ENCODE results near the gene ATP4B.
A peak's percentile ranks its signal among the peaks of the same experiment; 100 is the strongest.

ATP4B gene

DNA sequence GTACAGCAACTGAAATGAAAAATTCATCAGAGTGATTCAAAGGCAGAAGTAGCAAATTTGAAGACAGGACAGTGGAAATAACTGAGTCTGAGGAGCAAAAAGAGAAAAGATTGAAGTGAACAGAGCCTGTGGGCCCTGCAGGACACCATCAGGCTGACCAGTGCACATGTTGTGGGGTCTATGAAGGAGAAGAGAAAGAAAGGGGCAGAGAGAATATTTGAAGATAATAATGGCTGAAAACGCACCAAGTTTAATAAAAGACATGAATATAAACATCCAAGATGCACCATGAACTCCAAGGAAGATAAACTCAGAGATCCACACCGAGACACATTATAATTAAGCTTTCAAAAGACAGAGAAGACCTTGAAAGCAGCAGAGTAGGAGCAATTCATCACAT, 15.4 kb downstream of the ATP4B start:
- no peak for DNase-seq (ENCODE audit: low read depth)

DNA sequence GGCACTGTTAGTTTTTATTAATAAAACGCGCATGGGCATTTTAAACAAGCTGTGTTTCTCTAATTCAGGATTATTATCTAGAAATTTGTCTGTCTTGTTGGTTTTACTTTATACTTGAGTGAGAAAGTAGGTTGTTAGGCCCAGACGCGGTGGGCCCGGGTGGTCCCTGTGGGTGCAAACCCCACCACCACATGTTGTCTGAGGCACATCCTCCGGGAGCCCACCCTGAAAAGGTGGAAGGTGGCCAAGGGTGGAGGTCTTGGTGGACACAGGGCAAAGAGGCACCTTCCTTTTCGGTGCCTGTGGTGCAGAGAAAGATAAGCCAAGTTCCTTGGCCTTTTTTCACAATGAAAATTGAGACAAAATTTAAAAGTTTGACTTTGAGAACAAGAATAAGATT, 16.6 kb downstream of the ATP4B start:
- no peak for DNase-seq (ENCODE audit: low read depth)

DNA sequence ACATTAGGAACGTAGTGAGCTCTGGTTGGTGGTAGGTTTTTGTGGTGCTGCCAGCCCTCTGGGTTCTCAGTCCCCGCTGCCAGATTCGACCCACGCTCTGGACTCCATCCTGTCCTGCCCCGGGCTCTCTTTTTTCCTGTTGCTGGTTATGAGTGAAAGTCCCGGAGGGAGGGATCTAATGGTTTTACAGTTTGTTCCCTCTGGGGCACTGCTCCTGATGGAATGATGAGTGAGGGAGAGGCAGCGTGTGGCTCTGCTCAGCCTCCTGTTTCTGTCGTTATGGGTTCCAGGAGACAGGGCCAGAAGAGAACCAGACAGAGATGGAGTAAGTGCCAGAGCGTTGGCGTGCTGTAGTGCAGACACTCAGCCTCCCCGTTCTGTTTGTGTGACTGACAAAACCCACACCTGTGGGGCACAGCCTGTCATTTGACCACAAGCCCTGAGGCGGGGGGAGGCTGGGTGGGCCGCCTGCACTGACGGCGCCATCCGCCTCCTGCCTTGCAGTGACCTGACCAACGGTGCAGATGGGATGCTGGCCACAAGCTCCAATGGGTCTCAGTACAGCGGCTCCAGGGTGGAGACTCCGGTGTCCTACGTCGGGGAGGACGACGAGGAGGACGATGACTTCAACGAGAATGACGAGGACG, 18.3 kb downstream of the ATP4B start:
- peak; percentile 46 for DNase-seq (ENCODE audit: low read depth)

DNA sequence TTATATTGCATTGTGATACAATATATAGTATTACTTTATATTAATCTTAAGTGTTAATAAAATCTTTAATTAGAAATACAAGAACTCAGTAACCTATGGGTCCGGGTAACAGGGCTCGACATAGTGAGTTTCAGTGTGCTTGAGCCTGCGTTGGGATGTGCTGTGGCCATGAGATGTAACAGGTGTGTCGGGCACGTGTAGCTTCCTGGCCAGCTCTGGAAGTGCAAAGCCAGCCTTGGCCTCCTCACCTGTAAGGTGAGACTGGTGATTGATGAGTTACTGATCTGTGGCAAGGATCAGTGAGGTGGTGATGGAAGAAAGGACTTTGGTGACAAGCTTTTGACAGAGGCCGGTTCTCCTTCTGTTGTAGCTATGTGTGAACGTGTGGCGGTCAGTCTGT, 19.2 kb downstream of the ATP4B start:
- DNase-seq (ENCODE audit: low read depth): no peak

DNA sequence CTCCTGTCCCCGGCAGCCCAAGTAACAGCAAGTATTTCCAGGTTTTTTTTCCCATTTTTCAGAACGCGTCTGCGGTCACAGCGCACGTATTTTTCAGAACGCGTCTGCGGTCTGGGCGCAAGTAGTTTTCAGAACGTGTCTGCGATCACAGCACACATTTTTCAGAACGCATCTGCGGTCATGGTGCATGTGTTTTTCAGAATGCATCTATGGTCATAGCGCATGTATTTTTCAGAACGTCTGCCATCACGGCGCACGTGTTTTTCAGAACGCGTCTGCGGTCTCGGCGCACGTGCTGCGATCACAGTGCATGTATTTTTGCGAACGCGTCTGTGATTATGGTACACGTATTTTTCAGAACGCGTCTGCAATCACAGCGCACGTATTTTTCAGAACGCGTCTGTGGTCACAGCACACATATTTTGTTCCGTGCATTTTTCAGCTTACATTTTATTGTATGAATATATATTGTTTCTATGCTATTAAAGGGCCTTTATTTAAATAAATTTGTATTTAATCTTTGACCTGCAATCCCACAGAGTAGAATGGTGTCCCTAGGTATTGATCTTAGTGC, 19.7 kb downstream of the ATP4B start:
- no peak for DNase-seq (ENCODE audit: low read depth)

DNA sequence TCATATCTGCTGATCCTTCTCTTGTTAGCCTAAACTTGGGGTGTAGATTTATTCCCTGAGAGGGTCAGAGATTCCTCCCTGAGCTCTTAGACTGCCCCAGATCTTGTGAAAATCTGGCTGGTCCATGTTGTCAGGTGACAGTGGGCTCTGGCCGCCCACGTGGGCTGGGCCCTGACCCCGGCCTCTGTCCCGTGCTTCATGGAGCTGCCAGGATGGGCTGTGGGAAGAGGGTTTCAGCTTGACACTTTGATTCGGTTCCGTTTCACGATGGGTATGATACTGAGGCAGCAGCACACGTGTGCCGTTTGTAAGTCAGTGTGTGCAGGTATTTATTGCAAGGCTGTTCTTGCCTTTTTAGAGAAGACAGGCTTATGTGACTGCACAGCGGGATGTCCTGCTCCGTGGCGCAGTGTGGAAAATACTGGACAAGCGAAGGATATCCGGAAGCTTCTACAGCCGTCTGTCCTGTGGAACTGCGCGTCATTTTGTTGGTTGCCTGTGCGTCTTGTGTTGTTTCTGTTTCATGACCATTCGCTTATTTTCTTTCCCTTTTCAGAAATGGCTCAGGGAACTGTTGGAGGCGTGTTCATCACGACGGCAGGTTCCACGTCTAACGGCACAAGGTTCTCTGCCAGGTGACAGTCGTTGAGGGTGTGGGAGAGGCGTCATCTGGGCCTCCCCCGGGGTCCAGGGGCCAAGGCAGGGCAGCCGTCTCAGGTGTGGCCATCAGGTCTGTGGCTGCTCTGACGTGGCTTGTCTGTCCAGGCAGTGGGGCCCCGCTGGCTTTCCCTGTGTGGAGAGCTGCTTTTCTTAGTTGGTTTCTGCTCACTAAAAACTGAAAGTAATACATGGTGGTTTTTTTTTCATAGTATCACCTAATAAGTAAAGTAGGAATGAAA, 20.5 kb downstream of the ATP4B start:
- DNase-seq (ENCODE audit: low read depth): no peak

DNA sequence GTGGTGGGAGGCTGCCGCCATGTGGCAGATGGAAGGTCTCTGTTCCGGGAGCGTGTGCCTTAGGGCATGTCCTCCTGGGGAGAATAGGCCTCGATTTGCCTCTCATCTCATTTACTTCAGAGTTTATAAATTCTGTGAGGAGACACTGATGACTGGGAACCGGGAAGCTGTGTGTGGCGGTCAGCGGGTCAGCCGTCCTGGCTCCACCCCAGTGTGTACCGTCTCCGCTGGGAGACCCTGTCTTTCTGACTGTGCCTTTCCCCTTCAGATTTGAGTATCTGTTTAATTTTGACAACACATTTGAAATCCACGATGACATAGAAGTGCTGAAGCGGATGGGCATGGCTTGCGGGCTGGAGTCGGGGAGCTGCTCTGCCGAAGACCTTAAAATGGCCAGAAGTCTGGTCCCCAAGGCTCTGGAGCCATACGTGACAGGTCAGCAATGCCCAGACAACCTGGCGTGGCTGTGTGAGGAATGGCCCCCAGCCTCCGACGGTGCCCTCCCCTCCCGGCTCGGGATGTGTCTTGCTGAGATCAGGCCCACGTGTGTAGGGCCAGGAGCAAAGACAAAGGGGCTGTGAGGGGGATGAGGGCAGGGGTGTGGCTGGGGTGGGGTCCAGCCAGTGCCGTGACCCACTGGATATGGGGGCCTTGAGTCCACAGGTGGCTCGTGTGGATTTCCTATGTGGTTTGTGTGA, 21.6 kb downstream of the ATP4B start:
- no peak for DNase-seq (ENCODE audit: low read depth)

DNA sequence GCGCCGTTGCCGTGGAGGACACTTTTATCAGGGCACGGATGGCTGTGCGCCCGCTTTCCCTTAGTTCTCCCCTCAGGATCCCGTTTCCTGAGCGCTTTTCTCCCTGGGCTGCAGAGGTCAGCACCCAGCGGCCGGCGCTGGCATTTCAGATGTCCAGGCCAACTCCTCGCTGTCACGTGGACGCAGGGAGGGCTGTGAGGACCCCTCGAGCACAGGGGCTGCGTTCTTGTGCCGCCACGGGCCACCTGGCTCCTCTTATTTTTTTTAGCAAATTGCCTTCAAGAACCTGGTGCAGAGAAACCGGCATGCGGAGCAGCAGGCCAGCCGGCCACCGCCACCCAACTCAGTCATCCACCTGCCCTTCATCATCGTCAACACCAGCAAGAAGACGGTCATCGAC, 22.3 kb downstream of the ATP4B start:
- no peak for DNase-seq (ENCODE audit: low read depth)

DNA sequence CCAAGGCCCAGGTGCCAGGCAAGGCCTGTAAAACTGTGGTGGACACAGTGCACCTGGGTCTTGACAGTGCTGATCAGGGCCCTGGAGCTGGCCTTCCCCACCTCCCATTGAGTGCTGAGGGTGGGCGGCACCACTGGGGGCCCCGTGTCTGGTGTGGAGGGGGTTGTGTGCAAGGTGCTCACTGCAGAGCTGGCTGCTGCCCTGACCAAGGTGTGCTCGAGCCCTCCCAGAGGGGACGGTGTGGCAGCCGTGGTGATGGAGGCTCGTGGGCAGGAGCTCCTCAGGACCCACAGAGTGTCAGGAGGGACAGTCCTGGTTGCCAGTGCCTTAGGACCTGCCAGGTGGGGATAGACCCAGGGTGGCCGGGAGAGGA, 23.0 kb downstream of the ATP4B start:
- DNase-seq (ENCODE audit: low read depth): no peak

DNA sequence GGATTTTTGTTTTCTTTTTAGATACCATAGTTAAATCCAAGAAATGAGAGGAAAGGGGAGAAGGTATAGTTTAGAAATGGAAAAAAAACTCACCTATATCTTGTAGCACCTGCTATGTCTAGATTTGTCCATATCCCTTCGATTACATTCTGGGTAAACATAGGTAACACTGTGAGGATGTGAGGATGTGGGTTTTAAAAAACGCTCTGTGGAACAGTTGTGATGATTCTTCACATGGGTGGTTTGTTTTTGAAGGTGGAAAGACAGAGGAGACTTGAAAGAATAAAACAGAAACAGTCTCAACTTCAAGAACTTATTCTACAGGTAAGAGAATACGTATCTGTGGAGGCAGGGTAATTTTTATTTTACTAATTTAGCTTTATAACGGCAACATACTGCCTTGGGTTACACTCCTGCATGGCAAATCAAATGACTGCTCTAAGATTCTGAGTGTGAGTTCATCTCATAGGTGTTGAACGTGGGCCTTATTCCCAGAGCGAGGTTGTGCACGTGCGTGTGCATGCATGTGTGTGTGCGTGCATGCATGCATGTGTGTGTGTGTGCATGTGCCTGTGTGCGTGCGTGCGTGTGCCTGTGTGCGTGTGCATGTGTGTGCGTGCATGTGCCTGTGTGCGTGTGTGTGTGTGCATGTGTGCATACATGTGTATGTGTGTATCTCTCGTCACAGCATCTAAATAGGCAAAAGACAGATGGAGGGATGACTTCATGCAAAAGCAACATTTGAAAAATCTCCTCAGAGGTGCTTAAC, 23.5 kb downstream of the ATP4B start:
- DNase-seq (ENCODE audit: low read depth): no peak

DNA sequence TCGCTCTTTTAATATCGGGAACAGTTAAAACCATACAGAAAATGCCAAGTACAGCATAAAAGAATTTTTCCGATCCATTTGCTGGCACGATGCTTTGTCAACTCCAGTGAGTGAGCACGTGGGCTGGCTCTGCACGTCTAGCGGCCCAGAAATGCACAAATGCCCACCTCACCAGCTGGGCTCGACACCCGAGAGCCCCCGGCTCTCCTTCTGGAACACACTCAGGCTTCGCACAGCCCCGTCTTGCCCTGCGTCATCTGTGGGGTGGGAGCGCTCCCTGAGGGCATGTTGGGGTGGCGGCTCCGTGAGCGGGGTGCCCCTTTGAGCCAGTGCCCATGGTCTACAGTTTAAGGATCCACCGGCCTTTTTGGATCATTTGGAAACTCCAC, 24.5 kb downstream of the ATP4B start:
- DNase-seq (ENCODE audit: low read depth): no peak

DNA sequence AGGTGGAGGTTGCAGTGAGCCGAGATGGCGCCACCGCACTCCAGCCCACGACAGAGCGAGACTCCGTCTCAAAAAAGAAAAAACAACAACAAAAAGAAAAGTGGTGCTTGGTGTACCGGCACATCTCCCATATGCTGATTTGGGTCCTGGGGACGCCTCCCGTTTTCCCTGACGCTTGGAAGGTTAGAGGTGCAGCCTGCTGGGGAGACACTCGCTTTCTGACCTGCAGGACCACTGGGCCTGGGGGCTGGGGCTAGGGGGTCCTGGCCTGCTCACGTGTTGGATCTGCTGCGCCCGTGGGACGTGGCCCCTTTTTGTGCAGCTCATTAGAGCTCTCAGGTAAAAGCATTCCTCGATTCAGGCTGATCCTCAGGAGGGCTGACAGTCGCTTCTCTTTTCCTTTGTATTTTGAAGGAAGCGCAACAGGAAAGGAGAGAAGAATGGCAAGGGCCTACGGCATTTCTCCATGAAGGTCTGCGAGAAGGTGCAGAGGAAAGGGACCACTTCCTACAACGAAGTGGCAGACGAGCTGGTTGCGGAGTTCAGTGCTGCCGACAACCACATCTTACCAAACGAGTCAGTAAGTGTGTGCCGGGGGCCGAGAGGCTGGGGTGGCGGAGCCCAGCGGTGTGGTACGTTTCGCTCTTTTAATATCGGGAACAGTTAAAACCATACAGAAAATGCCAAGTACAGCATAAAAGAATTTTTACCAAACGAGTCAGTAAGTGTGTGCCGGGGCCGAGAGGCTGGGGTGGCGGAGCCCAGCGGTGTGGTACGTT, 25.1 kb downstream of the ATP4B start:
- no peak for DNase-seq (ENCODE audit: low read depth)

DNA sequence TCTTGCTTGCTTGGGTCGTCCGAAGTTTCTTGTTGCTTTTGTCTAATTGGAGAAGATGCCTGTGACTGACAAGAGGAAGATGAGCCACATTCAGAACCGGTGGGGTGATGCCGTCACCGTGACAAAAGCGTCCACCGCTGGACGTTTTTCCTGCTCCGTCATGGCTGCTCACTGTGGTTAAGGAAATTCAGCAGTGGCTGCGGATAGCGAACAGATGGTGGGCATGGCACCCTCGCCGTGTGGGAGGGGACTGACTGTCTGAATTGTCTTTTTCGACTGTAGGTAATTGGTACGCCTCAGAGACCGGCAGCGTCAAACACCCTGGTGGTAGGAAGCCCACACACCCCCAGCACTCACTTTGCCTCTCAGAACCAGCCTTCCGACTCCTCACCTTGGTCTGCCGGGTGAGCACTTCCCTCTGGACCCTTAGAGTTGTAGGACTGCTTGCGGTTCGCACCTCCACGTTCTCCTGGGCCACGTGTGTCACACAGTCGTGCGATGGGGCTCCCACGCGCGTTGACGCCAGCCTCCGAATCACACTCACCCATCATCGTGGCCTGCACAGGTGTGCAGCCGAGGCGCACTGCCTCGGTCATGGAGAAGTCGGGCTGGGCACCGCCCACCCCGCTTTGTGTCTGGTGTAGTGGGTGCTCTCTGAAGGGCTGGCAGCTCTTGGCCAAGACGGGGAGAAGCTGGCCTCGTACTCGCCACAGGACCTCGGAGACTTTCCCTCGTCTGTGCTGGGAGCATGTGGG, 26.5 kb downstream of the ATP4B start:
- DNase-seq (ENCODE audit: low read depth): no peak

DNA sequence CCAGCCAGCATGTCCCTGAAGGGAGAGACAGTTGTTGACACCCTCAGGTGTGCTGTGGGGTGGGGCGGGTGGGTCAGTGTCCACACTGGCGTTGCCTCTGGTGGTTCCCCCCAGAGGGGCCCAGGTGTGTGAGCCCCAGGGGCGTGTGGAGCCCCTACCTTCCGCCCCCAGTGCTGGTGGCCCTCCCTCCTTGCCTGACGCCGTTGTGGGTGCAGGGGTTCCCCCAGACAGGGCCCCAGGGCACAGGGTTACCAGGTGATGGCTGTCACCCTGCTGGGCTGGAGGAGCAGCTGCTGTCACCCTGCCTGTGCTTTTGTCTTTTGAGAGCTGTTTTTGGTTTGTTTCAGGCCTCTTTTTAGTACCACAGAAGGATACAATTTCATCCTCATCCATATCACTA, 27.2 kb downstream of the ATP4B start:
- DNase-seq (ENCODE audit: low read depth): no peak

DNA sequence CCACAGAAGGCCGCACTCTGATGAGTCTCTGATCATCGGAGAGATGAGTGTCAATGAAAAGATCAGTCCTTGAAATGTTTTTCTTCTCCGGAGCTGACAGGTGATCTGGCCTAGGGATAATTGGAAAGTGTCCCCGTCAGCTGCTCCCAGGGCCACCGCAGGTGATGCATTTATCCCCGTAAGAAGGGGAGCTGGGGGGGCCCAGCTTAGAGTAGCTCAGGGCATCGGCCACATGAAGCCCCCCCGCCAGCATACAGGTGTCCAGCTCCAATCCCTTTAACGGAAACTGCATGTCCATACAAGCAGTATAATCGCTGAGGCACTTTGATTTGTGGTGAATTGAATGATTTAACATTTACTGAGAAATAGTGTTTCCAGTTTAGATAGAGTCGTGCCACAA, 27.7 kb downstream of the ATP4B start:
- no peak for DNase-seq (ENCODE audit: low read depth)

DNA sequence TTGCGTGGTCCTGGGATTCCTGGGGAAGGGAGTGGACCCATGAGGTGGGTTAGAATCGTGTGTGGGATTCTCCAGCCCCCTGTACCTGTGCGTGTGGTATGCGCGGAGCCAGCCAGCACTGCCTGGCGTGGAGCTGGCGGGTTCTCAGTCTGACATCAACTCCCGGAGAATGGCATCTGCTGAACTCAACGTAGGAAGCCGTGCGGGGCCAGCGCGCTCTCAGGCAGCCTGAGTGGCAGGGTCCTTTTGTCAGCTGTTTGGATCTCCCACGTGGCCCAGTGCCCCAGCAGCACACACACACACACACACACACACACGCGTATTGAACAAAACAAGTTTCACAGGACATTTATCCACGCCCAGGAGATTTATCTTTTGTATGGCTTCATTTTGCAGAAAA, 28.1 kb downstream of the ATP4B start:
- DNase-seq (ENCODE audit: low read depth): no peak

DNA sequence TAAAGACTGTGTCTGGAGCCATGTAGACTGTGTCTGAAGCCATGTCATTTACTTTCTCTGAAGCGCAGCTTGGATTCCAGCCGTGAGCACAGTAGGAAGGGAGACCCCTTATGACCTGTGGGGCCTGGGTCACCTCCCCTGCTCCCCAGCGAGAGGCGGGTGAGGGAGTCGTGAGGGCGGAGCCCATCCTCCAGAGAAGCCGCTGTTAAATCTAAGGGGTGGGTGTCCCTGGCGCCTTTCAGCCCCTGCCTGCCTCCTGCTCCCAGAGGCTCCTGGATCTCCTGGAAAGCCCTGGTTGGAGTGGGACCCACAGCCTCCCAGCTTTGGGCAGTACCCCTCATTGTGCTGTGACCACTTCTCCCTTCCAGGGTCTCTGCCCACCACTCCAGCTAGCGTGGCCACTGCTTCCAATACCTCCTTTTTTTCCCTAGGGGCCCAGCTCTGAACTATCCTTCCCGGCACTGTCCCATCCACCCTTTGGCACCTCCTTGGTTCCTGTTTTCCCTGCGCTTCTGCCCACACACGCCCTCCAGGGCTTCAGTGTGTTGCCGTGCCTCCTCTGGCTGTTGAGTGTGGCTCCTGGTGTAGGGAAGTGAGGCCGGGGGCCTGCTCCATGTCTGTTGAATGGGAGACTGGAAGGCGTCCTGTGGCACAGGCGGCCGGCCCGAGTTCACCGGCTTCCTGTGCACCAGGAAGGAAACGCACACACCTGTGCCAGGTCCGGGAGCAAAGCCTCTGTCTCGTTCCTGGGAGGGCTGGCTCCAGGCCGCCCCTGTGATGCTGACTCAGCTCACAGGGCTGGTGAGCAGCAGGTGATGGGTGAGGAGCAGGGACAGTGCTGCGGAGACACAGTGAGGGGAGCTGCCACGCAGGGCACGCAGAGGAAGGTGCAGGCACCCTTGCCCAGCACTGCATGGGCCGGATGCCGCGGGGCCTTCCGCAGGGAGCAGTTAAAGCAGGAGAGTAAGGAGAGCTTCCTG, 29.4 kb downstream of the ATP4B start:
- no peak for DNase-seq (ENCODE audit: low read depth)

DNA sequence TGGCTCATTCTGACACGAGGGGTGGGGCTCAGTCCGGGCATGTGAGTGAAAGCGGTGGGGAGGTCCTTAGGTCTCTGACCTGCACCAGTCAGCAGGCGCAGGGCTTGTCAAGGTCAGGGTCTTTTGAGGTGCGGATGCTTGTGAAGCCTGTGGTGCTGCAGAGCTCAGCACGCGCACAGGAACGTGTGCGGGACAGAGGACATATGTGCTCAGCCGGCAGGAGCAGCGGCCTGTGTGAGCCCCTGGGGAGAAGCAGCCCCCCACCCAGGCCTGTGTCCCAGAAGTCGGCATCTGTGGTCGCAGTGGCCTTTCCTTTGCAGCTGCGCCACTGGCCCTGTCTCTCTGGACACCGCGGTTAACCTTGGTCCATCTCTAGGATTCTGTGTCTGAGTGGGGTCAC, 30.9 kb downstream of the ATP4B start:
- DNase-seq (ENCODE audit: low read depth): no peak

Data from fibroblast of gingiva (primary cell).